Fibroblast of pulmonary artery (primary cell): Measurements from ENCODE around the gene BRWD1.
A peak's percentile ranks its signal among the peaks of the same experiment; 100 is the strongest.

Experiments used
- DNase-seq: peaks from one replicate; pipeline ENCODE4 v3.0.0-alpha.2; 2010; ENCODE audit warnings: low read depth
- H3K4me3 ChIP-seq: replicated peaks from 2 replicates; pipeline ENCODE4 v1.5.1; 2011; ENCODE audit warnings: low read depth, mild to moderate bottlenecking, control low read depth, low read length, moderate library complexity
- CTCF ChIP-seq: IDR thresholded peaks from 2 replicates; pipeline ENCODE4 v1.5.1; 2011; ENCODE audit warnings: mild to moderate bottlenecking, control low read depth, low read length, inconsistent platforms; ENCODE audit errors: missing control alignments

Gene BRWD1

GRCh38 chr21:39220150-39220549 lies 93.3 kb downstream of the BRWD1 start:
- no peak for TF ChIP-seq CTCF
- H3K4me3 ChIP-seq = no peak overlapping the region
- DNase-seq = no peak

- DNase-seq = no peak
- TF ChIP-seq CTCF = no peak
- H3K4me3 ChIP-seq = no peak overlapping the region
These were observed 95.4 kb downstream of the BRWD1 start for GRCh38 chr21:39218082-39218409.

GRCh38 chr21:39217356-39218081 lies 95.9 kb downstream of the BRWD1 start:
- H3K4me3 ChIP-seq = no peak overlapping the region
- DNase-seq = no peak
- TF ChIP-seq CTCF = no peak

GRCh38 chr21:39216290-39216689 lies 97.1 kb downstream of the BRWD1 start:
- no peak overlapping the region for H3K4me3 ChIP-seq
- no peak for DNase-seq
- no peak for TF ChIP-seq CTCF

GRCh38 chr21:39215078-39215477 lies 98.4 kb downstream of the BRWD1 start:
- TF ChIP-seq CTCF = no peak

GRCh38 chr21:39209334-39209688 lies 104.1 kb downstream of the BRWD1 start:
- no peak for TF ChIP-seq CTCF
- H3K4me3 ChIP-seq = no peak overlapping the region
- DNase-seq = no peak

More at GRCh38 chr21:39215078-39215477, 98.4 kb downstream of the BRWD1 start:
- DNase-seq = no peak
- no peak overlapping the region for H3K4me3 ChIP-seq

- peak; percentile 52 for DNase-seq
- no peak overlapping the region for H3K4me3 ChIP-seq
- TF ChIP-seq CTCF = no peak
These were observed 104.7 kb downstream of the BRWD1 start for GRCh38 chr21:39208624-39209333.
